ENCODE measurements around the gene CHID1. TPM values are rescaled to one million over a fixed set of nuclear protein-coding genes. Genes with fewer than 3 reads are reported as not detected.

The CHID1 gene
- total RNA-seq, 2 experiments from 2014 or later: 73.1 to 81.6 TPM

DNA sequence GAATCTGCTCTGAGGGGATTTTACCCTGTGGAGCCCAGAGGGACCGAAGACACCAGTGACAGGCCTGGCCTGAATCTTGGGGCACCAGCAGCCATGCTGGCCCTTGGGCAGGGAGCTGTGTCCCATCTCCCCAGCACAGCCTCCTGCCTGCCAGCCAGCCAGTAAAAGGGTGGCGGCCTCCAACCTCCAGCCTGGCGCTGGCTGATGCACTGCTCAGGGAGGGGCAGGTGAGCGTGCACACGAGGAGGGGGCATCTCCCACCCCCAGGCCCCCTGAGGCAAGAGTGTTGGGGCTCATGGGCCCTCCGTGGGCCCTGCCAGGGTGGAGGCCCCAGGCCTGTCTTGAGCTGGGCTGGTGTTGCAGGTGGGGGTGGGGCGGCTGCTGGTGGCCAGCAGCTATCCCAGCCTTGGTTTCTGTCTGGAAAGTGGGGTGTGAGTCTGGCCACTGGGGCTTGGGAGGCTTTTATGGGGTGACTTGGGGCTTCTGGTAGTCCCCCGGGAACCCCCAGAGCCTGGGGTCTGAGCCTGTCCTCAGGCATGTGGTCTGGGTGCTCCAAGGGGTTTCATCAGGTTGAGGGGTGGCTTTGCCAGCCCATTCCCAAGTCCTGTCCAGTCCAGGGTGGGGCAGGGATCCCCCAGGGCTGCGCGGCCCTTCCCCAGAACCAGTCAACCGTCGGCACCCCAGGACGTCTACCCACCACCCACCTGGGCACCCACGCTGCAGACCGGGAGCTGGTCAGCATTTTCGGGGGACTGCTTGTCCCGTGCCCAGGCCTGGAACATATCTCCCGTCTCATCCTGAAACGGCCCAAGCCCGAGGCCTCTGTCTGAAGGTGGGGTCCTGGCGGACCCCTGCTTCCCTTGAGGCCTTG lies 50.1 kb downstream of the CHID1 start:
- DNase-seq: no peak
- H3K27me3 Mint-ChIP-seq: no peaks in the 10 kb centered on the region
- no peaks in the 10 kb centered on the region for H3K9me3 Mint-ChIP-seq
- H3K27ac Mint-ChIP-seq: no peak overlapping the region
- no peaks in the 10 kb centered on the region for H3K36me3 Mint-ChIP-seq
- peaks cover 2% of the 10 kb centered on the region for H3K4me1 Mint-ChIP-seq
- H3K4me3 Mint-ChIP-seq: no peak overlapping the region

DNA sequence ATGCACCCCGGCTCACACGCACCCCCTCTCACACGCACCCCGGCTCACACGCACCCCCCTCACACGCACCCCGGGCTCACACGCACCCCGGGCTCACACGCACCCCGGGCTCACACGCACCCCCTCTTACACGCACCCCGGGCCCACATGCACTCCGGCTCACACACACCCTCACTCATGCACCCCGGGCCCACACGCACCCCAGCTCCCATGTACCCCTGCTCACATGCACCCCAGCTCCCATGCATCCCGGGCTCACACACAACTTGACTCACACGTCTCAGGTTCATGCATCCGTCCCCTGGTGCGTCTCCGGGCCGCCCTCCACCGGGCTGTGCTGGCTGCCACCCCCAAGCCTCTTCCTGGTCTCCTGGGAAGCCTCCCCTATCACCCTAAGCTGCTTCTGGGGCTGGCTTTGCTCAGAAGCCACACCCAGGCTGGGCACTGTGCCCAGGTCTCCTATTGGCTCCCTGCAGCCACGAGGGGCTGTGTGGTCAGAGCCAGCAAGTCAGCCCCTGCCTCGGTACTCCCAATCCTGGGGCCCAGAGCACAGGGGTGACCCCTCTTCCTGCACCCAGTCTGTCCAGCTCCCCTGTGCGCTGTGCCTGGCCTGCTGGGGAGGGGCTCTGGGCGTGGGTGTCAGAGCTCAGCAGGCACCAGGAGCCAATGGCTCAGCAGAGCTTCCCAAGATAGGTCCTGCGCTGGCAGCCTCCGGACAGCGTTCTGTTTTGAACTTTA lies 51.0 kb downstream of the CHID1 start:
- no peak for DNase-seq
- H3K4me1 Mint-ChIP-seq: peaks cover 2% of the 10 kb centered on the region
- H3K36me3 Mint-ChIP-seq: no peaks in the 10 kb centered on the region
- H3K4me3 Mint-ChIP-seq: no peak overlapping the region
- no peaks in the 10 kb centered on the region for H3K9me3 Mint-ChIP-seq
- no peak overlapping the region for H3K27ac Mint-ChIP-seq
- no peaks in the 10 kb centered on the region for H3K27me3 Mint-ChIP-seq

DNA sequence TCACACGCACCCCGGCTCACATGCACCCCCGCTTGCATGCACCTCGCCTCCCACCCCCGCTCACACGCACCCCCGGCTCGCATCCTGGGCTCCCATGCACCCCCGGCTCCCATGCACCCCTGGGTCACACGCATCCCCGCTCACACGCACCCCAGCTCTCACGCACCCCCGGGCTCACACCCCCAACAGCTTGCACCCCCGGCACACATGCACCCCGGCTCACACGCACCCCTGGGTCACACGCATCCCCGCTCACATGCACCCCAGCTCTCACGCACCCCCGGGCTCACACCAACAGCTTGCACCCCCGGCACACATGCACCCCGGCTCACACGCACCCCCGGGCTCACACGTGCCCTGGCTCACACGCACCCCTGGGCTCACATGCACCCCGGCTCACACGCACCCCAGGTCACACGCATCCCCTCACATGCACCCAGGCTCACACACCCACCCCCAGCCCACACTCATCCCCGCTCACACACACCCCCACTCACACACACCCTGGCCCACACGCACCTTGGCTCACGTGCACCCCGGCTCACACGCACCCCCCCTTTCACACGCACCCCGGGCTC lies 51.8 kb downstream of the CHID1 start:
- Mint-ChIP-seq H3K9me3 (no peaks in the 10 kb centered on the region), H3K27me3 (no peaks in the 10 kb centered on the region), H3K4me3 (no peak overlapping the region), H3K36me3 (no peaks in the 10 kb centered on the region), H3K27ac (no peak overlapping the region), H3K4me1 (peaks cover 2% of the 10 kb centered on the region)
- DNase-seq: no peak

- Mint-ChIP-seq H3K27ac (no peak overlapping the region), H3K9me3 (no peaks in the 10 kb centered on the region), H3K27me3 (no peaks in the 10 kb centered on the region), H3K36me3 (no peaks in the 10 kb centered on the region), H3K4me1 (peaks cover 2% of the 10 kb centered on the region), H3K4me3 (no peak overlapping the region)
- DNase-seq: no peak
Observed at GRCh38 chr11:858053-858761, 52.4 kb downstream of the CHID1 start.

GRCh38 chr11:856397-856796 lies 54.2 kb downstream of the CHID1 start:
- DNase-seq: no peak
- Mint-ChIP-seq H3K4me1 (peaks cover 2% of the 10 kb centered on the region), H3K36me3 (no peaks in the 10 kb centered on the region), H3K27ac (no peak overlapping the region), H3K27me3 (no peaks in the 10 kb centered on the region), H3K4me3 (no peak overlapping the region), H3K9me3 (no peaks in the 10 kb centered on the region)

DNA sequence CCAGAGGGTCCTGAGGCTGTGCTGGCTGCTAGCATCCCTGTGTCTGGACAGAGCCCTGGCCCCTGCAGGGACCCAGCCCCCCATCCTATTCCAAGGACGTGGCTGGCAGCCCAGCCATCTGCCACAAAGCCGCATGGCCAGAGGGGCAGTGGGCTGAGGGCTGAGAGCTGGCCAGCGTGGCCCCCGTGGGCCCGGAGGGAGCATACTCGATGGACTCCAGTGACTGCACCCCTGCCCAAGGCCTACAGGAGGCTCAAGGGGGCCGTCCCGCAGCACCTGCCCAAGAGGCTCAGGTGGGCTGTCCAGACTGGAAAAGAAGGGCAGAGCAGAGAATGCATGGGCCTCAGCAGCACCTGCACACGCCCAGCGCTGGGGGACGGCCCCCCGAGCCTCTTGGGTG lies 54.8 kb downstream of the CHID1 start:
- DNase-seq: no peak
- H3K9me3 Mint-ChIP-seq: no peaks in the 10 kb centered on the region
- H3K4me1 Mint-ChIP-seq: peaks cover 2% of the 10 kb centered on the region
- H3K27ac Mint-ChIP-seq: no peak overlapping the region
- no peaks in the 10 kb centered on the region for H3K27me3 Mint-ChIP-seq
- H3K4me3 Mint-ChIP-seq: no peak overlapping the region
- H3K36me3 Mint-ChIP-seq: no peaks in the 10 kb centered on the region

DNA sequence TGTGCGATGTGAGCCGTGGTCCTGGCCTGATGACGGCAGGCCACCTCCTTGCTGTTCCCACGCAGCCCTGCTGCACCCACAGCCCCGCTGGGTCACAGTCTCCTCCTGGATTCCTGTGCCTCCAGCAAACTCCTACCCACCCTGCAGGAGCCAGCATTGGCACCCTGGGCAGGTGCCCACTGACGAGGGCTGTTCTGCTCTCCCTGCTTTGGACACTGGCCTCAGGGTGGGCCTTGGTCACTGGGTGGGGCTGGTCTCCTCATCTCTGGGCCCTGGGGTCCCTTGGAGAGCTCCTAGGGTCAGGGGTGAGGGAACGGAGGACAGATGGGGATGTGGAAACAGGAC lies 55.3 kb downstream of the CHID1 start:
- Mint-ChIP-seq H3K27ac (no peak overlapping the region), H3K36me3 (no peaks in the 10 kb centered on the region), H3K4me1 (peaks cover 2% of the 10 kb centered on the region), H3K4me3 (no peak overlapping the region), H3K27me3 (no peaks in the 10 kb centered on the region), H3K9me3 (no peaks in the 10 kb centered on the region)
- no peak for DNase-seq

- H3K27me3 Mint-ChIP-seq: no peaks in the 10 kb centered on the region
- DNase-seq: no peak
- no peaks in the 10 kb centered on the region for H3K9me3 Mint-ChIP-seq
- H3K27ac Mint-ChIP-seq: no peak overlapping the region
- no peak overlapping the region for H3K4me3 Mint-ChIP-seq
- H3K36me3 Mint-ChIP-seq: no peaks in the 10 kb centered on the region
- peaks cover 2% of the 10 kb centered on the region for H3K4me1 Mint-ChIP-seq
Observed at GRCh38 chr11:854601-855329, 55.8 kb downstream of the CHID1 start.

DNA sequence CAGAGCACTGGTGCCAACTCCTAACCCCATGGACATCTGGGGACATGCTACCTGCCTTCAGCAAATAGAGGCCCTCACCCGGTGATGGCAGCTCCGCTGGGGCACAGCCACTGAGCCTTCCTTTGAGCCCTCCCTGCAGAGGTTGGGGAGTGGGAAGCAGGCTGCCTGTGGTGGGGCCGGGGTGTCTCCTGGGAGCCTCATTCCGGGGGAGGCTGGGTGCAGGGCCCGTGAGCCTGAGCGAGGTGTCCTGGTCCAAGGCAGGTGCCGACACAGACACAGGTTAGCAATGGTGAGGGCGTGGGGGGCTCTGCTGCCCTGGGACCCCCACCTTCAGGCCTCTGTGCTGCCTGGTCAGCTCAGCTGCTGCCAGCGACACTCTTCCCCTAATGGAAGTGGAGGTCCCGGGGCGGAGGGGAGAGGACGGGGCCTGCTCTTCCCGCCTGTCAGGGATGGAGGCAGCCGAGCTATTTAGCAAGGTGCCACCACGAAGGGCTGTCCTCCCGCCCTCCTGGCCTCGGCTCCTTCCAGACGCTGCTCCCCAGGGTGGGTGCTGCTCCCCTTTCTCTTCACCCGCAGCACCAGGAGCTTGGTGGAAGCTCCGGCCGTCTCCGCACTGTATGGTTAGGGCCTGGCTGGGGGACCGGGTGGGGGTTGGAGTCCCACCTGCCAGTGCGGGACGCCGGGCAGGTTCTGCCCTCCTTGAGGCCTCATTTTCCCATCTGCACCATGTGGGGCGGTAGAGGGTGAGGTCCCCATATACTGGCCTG lies 56.7 kb downstream of the CHID1 start:
- Mint-ChIP-seq H3K9me3 (no peaks in the 10 kb centered on the region), H3K36me3 (no peaks in the 10 kb centered on the region), H3K4me1 (no peaks in the 10 kb centered on the region), H3K27ac (no peak overlapping the region), H3K4me3 (no peak overlapping the region), H3K27me3 (no peaks in the 10 kb centered on the region)
- DNase-seq: no peak

GRCh38 chr11:852762-853161 lies 57.8 kb downstream of the CHID1 start:
- Mint-ChIP-seq H3K27ac (no peak overlapping the region), H3K4me1 (peaks cover 4% of the 10 kb centered on the region), H3K4me3 (no peak overlapping the region), H3K9me3 (no peaks in the 10 kb centered on the region), H3K27me3 (no peaks in the 10 kb centered on the region), H3K36me3 (no peaks in the 10 kb centered on the region)
- no peak for DNase-seq

DNA sequence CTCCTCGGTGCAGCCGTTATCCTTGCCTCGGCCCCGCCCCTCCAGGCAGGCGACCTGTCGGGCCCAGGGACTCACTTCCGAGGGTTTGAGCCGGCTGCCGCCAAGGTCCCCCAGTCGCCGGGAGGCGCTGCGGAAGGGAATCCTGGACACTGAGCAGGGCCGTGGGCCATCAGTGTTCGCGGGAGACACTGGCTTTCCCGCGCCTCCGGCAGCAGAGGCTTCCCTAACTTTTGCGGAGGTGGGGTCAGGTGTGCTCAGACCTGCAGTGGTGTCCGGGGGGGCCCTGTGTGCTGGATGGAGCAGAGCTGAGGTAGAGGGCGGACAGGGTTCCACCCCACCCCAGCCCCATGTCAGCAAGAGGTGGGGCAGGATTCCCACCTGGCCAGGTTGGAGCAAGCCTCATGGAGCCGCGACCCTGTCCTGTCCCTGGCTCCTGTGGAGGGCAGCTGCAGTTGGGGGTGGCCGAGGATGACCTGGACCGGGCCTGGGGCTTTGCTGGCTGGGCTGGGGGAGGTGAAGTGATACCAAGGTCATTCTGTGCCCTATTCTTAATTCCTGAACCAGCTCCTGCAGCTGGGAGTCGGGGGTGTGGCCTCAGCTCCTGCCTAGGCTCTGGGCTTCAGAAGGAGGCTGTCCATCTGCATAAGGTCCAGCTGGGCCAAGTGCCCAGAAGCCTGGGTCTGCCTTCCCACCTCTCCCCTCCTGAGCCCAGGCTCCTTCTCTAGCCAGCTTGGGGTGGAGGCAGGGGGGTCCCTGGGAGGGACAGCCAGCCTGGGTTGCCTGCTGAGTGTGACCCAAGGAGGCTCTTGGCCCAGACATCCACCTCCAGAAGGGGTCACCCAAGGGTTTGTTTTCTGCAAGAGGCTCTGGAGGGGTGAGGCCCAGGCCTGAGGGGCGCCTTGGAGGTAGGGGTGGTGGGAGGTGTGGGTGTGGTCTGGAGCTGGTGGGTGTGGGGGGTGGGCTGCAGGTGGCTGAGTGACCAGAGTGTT lies 59.5 kb downstream of the CHID1 start:
- Mint-ChIP-seq H3K27me3 (no peaks in the 10 kb centered on the region), H3K27ac (no peak overlapping the region), H3K36me3 (no peaks in the 10 kb centered on the region), H3K4me1 (peaks cover 4% of the 10 kb centered on the region), H3K4me3 (no peak overlapping the region), H3K9me3 (no peaks in the 10 kb centered on the region)
- DNase-seq: no peak

DNA sequence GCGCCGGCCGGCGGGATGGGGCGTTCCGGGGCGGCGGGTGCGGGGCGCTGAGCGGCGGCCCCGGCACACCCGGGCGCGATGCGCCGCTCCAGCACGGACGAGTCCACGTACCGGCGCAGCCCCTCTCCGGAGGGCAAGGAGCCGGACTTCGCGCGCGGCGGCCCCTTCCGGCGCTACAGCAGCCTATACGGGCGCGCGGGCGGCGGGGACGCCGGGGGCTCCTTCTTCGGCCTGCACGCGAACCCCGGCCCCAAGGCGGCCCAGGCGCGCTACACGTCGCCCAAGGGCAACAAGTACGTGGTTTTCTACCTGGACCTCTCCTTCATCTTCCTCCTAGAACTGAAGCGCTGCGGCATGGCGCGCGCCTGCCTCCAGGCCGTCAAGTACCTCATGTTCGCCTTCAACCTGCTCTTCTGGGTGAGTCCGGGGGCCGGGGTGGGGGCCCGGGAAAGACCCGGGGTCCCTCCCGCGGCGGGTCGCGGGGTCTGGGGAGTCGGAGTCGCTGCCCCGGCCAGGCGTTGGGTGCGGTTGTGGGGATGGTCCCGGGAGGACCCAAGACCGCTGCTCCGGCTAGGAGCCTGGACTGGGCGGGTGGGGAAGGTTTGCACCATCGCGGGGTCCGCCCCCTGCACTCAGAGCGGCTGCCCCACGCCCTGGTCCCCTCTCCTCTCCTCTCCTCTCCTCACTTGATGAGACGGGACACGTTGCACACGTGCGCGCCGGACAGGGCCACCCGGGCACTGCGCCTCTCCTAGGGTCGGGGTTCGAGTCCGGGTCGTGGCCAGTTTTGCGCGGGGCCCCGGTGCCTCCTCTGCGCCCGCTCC lies 60.4 kb downstream of the CHID1 start:
- H3K27me3 Mint-ChIP-seq: no peaks in the 10 kb centered on the region
- peaks cover 4% of the 10 kb centered on the region for H3K4me1 Mint-ChIP-seq
- H3K9me3 Mint-ChIP-seq: no peaks in the 10 kb centered on the region
- peak overlapping the region; percentile 45 for H3K4me3 Mint-ChIP-seq
- H3K27ac Mint-ChIP-seq: no peak overlapping the region
- no peak for DNase-seq
- H3K36me3 Mint-ChIP-seq: no peaks in the 10 kb centered on the region
